ENCODE data around the gene ZNF821. TPM values are rescaled to one million over a fixed set of nuclear protein-coding genes. Genes with fewer than 3 reads are reported as not detected.
A peak's percentile ranks its signal among the peaks of the same experiment; 100 is the strongest.

ZNF821 gene
- total RNA-seq, 1 experiment from 2014 or later: 5.4 TPM

GRCh38 chr16:71919035-71919434 lies 35.1 kb upstream of the ZNF821 start:
- peaks cover 76% of the 10 kb centered on the region for H3K36me3 ChIP-seq (ENCODE audit: low read depth, low read length)
- no peak overlapping the region for H3K27ac ChIP-seq (ENCODE audit: low read length)
- no peak for ATAC-seq
- H3K9me2 ChIP-seq (replicated peaks; ENCODE audit: low read length): no peaks in the 10 kb centered on the region
- intact Hi-C loops (cut with micrococcal nuclease): no loop called here
- POLR2A ChIA-PET (ENCODE audit: unreplicated experiment): no interaction called here
- peaks cover 5% of the 10 kb centered on the region; the same call in 1 of the 2 replicates for H3K4me1 ChIP-seq (ENCODE audit: insufficient read depth, low read length)
- no peaks in the 10 kb centered on the region for H3K9me3 ChIP-seq (ENCODE audit: low read length)
- BruUV-seq (replicated peaks): no TSS peak
- no peak overlapping the region for H2AFZ ChIP-seq (ENCODE audit: low read length)
- no peak overlapping the region for H3K4me3 ChIP-seq (ENCODE audit: low read length)
- CTCF ChIA-PET: no interaction called here
- TF ChIP-seq, protein P1, sequence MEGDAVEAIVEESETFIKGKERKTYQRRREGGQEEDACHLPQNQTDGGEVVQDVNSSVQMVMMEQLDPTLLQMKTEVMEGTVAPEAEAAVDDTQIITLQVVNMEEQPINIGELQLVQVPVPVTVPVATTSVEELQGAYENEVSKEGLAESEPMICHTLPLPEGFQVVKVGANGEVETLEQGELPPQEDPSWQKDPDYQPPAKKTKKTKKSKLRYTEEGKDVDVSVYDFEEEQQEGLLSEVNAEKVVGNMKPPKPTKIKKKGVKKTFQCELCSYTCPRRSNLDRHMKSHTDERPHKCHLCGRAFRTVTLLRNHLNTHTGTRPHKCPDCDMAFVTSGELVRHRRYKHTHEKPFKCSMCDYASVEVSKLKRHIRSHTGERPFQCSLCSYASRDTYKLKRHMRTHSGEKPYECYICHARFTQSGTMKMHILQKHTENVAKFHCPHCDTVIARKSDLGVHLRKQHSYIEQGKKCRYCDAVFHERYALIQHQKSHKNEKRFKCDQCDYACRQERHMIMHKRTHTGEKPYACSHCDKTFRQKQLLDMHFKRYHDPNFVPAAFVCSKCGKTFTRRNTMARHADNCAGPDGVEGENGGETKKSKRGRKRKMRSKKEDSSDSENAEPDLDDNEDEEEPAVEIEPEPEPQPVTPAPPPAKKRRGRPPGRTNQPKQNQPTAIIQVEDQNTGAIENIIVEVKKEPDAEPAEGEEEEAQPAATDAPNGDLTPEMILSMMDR (conservative IDR thresholded peaks at IDR 0.05; ENCODE audit: low read depth, low read length): no peak
- TF ChIP-seq EZH2 (IDR thresholded peaks at IDR 0.05; ENCODE audit: low read length, unreplicated experiment): no peak
- no peak for TF ChIP-seq EZH2phosphoT487 (IDR thresholded peaks at IDR 0.05; ENCODE audit: borderline replicate concordance, low read length)
- no peaks in the 10 kb centered on the region for H3F3A ChIP-seq (ENCODE audit: low read length, unreplicated experiment)
- DNase-seq: no peak
- H3K79me2 ChIP-seq (ENCODE audit: low read length): peaks cover 60% of the 10 kb centered on the region
- H3K27me3 ChIP-seq (ENCODE audit: low read length): no peaks in the 10 kb centered on the region
- no peak overlapping the region for H3K9ac ChIP-seq (ENCODE audit: low read length)
- peaks cover 27% of the 10 kb centered on the region; the same call in 1 of the 2 replicates for H4K20me1 ChIP-seq (ENCODE audit: low read length)
- no peak overlapping the region for H3K4me2 ChIP-seq (ENCODE audit: low read length)

GRCh38 chr16:71917900-71918299 lies 33.9 kb upstream of the ZNF821 start:
- no TSS peak for BruUV-seq (replicated peaks)
- ChIA-PET CTCF (no interaction called here), POLR2A (ENCODE audit: unreplicated experiment) (no interaction called here)
- Histone ChIP-seq H4K20me1 (ENCODE audit: low read length) (peaks cover 26% of the 10 kb centered on the region; the same call in 1 of the 2 replicates), H3K4me3 (ENCODE audit: low read length) (no peak overlapping the region), H3K27me3 (ENCODE audit: low read length) (no peaks in the 10 kb centered on the region), H3K4me2 (ENCODE audit: low read length) (no peak overlapping the region), H3K9ac (ENCODE audit: low read length) (no peak overlapping the region), H3K9me3 (ENCODE audit: low read length) (no peaks in the 10 kb centered on the region), H2AFZ (ENCODE audit: low read length) (no peak overlapping the region), H3K9me2 (replicated peaks; ENCODE audit: low read length) (no peaks in the 10 kb centered on the region), H3K36me3 (ENCODE audit: low read depth, low read length) (peaks cover 67% of the 10 kb centered on the region), H3K4me1 (ENCODE audit: insufficient read depth, low read length) (no peaks in the 10 kb centered on the region), H3K27ac (ENCODE audit: low read length) (no peak overlapping the region), H3K79me2 (ENCODE audit: low read length) (peaks cover 71% of the 10 kb centered on the region), H3F3A (ENCODE audit: low read length, unreplicated experiment) (no peaks in the 10 kb centered on the region)
- ATAC-seq: no peak
- intact Hi-C loops (cut with micrococcal nuclease): no loop called here
- DNase-seq: no peak
- TF ChIP-seq, protein P1 (conservative IDR thresholded peaks at IDR 0.05; ENCODE audit: low read depth, low read length): no peak

- BruUV-seq (replicated peaks): TSS peak; percentile 10
- intact Hi-C loops (cut with micrococcal nuclease): no loop called here
Observed at GRCh38 chr16:71916397-71916920, 32.5 kb upstream of the ZNF821 start.

More at GRCh38 chr16:71916397-71916920, 32.5 kb upstream of the ZNF821 start:
- CTCF ChIA-PET: no interaction called here
- TF ChIP-seq EZH2 (IDR thresholded peaks at IDR 0.05; ENCODE audit: low read length, unreplicated experiment) (no peak), EZH2phosphoT487 (IDR thresholded peaks at IDR 0.05; ENCODE audit: borderline replicate concordance, low read length) (no peak)
- TF ChIP-seq, protein P1 (conservative IDR thresholded peaks at IDR 0.05; ENCODE audit: low read depth, low read length): no peak
- H3K79me2 ChIP-seq (ENCODE audit: low read length): peaks cover 86% of the 10 kb centered on the region
- POLR2A ChIA-PET (ENCODE audit: unreplicated experiment): no interaction called here
- DNase-seq: no peak
- peaks cover 65% of the 10 kb centered on the region for H3K36me3 ChIP-seq (ENCODE audit: low read depth, low read length)
- no peak overlapping the region for H3K9ac ChIP-seq (ENCODE audit: low read length)
- H3F3A ChIP-seq (ENCODE audit: low read length, unreplicated experiment): no peaks in the 10 kb centered on the region
- no peaks in the 10 kb centered on the region for H3K9me2 ChIP-seq (replicated peaks; ENCODE audit: low read length)
- H4K20me1 ChIP-seq (ENCODE audit: low read length): peaks cover 30% of the 10 kb centered on the region; the same call in 1 of the 2 replicates
- no peak overlapping the region for H3K4me2 ChIP-seq (ENCODE audit: low read length)
- no peaks in the 10 kb centered on the region for H3K4me1 ChIP-seq (ENCODE audit: insufficient read depth, low read length)
- no peak overlapping the region for H3K4me3 ChIP-seq (ENCODE audit: low read length)
- H3K27me3 ChIP-seq (ENCODE audit: low read length): no peaks in the 10 kb centered on the region
- ATAC-seq: no peak
- no peak overlapping the region for H3K27ac ChIP-seq (ENCODE audit: low read length)
- H2AFZ ChIP-seq (ENCODE audit: low read length): no peak overlapping the region
- no peaks in the 10 kb centered on the region for H3K9me3 ChIP-seq (ENCODE audit: low read length)
